GM21447 (cell line): ENCODE data around the gene CDH23.

Experiments used
- ATAC-seq: cut with Tn5 transposase; IDR thresholded peaks from one replicate; pipeline ENCODE4 v1.9.1; 2021; ENCODE audit not compliant: unreplicated experiment

CDH23 gene

DNA sequence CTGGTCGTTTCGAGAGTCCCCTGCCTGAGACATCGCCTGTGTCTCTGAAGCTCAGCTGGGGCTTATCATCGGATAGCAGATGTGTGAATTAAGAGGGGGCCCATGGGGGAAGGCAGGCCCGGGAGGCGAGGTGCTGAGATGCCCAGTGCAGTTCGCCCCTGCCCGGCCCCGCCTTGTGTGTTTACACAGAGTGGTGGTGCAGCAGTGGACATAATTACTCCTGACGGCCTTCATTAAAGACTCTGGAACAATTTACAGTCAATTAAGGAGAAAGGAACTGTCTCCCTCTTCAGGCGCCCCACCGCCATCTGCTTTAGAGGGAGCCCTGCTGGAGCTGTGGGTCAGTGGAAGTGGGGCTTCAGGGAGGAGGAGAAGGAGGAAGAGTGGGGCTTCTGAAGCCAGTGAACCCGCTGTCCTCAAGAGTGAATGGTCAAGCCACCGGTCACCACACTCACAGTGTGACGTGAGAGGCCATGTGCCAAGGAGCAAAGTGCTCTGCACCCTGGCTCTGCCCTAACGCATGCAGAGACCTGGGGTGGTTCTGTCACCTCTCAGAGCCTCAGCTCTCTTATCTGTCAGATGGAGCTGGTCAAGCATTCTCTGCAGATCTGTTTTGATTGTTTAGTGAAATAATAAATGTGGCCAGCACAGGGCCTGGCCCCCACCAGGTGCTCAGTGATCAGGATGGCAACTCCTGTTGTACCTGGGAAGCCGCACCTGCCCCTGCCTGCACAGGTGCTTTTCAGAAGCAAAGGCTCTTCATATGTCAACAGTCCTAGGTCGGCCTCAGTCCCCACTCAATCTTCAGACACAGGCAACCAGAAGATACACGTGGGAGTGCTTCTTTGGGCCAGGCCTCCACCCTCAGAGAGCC, 65.6 kb downstream of the CDH23 start:
- ATAC-seq: no peak

GRCh38 chr10:71463111-71463510, 66.4 kb downstream of the CDH23 start:
- no peak for ATAC-seq

GRCh38 chr10:71465551-71466252, 69.0 kb downstream of the CDH23 start:
- ATAC-seq: no peak

DNA sequence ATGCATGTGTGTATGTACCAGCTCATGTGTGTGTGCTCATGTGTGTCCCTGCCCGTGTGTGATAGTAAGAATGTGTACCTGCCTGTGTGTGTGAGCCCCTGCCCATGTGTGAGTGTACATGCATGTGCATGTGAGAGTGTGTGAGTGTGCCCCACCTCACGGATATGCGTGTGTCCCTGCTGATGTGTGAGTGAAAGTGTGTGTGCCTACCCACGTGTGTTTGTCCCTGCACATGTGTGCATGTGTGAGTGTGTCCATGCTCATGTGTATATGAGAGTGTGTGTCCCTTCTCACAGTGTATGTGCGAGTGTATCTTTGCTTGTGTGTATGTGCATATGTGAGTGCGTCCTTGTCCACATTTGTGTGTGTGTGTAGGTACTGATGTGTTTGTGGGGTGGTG, 69.6 kb downstream of the CDH23 start:
- ATAC-seq: no peak

DNA sequence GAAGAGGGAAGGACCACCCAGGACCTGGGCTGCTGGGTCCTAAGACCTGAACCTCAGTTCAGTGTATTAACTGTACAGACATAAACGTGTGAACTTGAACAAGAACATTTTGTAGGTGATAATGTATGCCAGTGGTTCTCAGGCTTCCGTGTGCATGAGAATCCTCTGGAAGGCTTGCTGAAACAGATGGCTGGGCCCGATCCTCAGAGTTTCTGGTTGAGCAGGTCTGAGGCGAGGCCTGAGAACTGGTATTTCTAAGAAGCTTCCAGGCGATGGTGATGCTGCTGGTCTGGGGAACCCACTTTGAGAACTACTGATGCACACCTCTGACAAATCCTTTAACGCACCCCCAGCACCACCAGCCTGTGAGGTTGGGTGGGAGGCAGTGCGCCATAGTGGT, 70.4 kb downstream of the CDH23 start:
- no peak for ATAC-seq

DNA sequence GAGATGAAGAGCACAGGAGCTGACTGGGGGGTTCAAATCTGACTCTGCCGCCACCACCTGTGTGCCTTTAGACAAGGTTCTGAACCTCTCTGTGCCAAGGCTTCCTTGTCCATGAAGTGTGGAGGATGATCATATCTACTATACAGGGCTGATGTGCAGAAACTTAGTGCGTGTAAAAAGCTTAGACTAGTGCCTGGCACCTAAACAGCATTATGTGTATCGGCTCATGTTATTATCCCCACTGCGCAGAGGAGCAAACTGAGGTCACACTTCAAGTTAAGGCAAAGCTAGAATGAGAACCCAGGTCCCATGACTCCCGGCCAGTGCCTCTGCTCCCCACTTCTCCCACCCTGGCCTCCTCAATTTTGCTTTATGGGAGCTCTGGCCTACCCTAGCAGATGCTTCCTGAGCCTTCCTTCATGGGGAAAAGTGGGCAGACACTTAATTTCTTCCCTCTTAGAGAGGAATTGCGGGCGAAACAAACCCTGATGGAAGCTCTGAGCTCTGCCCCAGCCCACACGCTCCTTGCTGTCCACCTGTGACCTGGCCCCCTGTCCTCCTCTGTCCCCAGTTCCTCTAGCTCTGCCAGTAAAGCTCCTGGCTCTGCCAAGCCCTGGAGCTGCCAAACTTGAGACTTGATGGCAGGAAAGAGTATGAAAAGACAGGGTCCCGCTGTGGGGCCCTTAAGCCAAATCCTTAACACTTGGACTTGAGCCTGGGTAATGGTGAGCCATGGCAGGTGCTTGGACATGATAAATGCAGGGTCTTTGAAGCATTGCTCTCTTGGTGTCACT, 71.0 kb downstream of the CDH23 start:
- ATAC-seq: no peak

GRCh38 chr10:71468363-71469094, 71.8 kb downstream of the CDH23 start:
- no peak for ATAC-seq

DNA sequence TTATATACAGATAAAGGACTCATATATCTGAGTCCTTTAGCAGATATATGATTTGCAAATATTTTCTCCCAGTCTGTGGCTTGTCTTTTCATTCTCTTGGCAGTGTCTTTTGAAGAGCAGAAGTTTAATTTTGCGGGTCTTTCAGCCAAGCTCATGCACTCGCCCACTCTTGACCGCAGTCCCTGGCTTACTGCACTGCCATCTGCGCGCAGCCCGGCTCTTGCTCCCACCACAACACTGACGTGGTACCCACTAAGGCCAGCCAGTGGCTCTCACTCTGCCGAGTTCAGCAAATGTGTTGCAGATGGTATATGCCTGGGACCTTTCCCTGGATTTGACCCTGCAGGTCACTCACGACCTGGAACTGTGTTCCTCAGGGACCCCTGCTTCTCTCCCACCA, 74.3 kb downstream of the CDH23 start:
- no peak for ATAC-seq

DNA sequence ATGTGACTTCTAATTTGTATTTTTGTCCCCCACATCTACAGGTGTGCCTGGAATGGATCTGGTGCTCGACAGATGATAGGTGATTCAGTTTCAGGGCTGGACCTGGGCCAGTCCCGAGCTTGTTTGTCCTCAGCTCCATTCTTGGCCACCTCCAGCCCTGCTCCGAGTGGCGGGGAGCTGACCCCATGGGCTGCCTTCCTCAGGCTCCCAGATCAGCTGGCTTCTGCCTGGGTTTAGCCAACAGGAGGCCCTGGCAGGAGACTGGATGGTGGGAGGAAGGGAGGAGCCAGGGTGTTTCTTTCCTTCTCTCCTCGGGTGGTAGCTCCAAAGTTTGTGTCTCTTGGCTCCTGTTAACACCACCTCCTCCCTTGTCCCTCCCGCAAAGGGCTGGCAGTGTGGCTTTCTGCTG, 75.2 kb downstream of the CDH23 start:
- ATAC-seq: no peak

GRCh38 chr10:71472466-71472865, 75.7 kb downstream of the CDH23 start:
- no peak for ATAC-seq

DNA sequence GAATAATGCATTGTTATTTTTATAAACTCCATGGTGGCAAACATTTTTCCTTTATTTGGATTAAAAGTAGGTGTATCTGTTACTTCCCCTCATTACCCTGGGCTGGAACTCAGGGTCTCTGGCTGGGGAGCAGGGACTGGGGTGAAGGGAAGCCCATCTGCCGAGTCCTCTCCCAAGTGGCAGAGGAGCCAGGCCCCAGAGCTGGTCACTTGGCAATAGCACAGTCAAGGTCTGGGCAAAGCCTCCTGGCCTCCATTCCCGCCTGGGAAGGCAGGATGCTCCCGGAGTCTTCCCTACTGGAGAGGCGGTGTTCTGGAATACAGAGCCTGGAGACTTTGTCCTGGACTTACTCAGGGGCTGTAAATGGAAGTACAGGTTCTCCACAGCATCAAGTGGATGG, 76.2 kb downstream of the CDH23 start:
- ATAC-seq: no peak

DNA sequence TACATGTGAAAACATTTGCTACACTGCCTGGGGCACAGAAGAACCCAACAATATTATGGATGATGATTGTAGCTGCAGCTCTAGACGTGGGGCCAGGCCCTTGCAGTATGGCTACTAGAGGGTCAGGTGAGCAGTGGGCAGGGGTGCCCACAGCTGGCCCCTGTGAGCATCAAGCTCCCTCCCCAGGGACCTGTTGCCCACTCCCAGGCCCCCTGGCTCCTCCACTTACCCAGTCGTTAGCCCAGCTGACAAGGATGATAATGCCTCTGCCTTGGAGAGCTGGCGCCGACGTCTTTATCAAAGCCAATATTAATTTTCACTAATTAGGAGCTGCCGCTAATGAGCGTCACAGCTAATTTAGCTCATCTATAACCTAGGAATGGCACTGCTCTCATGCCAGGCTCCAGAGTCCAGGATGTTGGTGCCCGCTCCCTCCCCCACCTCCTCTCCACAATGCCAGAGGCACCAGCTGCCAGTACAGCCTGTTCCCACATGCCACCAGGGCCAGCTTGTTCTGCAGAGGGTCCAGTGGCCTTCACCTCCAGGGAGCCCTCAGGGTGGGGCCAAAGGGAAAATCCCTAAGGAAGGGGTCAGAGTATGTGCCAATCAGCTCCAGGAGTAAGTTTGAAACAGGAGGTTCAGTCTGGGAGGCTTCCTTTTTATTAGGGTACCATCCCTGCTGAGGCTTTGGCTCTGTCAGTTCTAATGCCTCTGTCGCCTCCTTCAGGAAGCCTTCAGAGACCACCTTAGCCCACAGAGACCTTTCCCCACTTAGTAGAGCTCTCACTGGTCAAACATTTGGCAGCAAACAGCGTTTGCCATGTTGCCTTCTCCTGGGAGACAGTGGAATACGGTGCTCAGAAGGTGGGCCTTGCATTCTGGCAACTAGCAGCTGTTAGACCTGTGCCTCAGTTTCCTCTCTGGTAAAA, 77.2 kb downstream of the CDH23 start:
- no peak for ATAC-seq

- no peak for ATAC-seq
Measured at GRCh38 chr10:71474702-71475242, 78.1 kb downstream of the CDH23 start.

- ATAC-seq: no peak
Measured at GRCh38 chr10:71475243-71475871, 78.6 kb downstream of the CDH23 start.

- ATAC-seq: no peak
Measured at GRCh38 chr10:71476228-71477011, 79.7 kb downstream of the CDH23 start.

GRCh38 chr10:71478173-71478572, 81.5 kb downstream of the CDH23 start:
- no peak for ATAC-seq

DNA sequence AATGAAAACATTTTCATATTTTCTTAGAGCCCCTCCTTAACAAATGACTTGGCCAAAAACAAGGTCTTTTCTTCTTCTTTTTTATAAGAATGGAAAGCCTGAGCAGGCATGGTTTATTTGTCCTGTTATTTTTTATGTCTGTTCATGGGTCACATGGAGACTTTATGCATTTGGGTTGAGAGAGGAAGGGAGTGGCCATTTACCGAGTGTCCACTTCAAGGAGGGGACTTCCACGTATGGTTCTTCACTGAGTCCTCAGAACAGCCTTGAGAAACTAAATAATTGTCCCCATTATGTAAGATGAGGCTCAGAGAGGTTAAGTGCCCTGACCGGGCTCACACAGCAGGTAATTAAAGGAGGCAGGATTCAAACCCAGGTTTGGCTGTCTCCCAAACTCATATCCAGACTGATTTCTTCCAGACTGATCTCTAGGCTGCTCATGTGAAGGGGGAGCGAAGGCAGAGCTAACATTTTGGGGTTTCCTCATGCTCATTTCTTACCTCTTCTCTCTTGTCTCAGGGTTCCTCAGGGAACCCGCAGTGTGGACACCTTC, 82.2 kb downstream of the CDH23 start:
- ATAC-seq: no peak

GRCh38 chr10:71479831-71480230, 83.1 kb downstream of the CDH23 start:
- no peak for ATAC-seq
